Measurements from ENCODE around the gene APOA4. TPM values are rescaled to one million over a fixed set of nuclear protein-coding genes. Genes with fewer than 3 reads are reported as not detected.
A peak's percentile ranks its signal among the peaks of the same experiment; 100 is the strongest.

The APOA4 gene
- total and polyA plus RNA-seq, 2 of the 13 experiments (the other 11 are each of a cell fraction or from before 2014, with no cell fraction given) = 3.8 to 7.2 TPM

DNA sequence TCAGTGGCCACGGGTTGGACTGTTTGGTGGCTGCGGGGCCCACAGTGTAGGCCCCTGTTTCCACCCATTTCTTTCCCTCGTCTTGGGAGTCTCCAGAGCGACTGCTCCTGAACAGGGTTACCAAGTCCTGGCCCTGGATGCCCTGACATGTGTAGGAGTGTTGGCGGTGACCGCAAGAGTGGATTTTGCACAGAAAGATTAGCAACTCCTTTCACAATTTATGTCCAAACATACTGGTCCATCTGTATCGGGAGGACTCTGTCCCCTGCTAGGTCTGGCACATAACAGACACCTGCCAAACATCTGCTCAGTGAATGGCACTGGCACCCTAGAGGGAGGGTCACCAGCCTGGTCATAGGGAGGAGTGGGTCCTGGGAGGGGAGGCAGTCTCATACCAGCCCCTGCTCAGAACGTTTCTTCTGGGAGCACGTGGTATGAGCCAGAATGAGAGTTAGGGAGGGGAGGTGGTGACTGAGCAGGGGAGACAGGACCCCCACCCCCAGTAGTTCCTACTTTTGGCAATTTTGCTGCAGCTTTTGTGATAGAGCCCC lies 17.7 kb upstream of the APOA4 start (continued):
- no peak for TF ChIP-seq MAFG (CRISPR knock-in tag; IDR thresholded peaks at IDR 0.05)
- TF ChIP-seq DNMT1 (CRISPR knock-in tag; IDR thresholded peaks at IDR 0.05) = no peak
- peak; percentile 52; the same call in 1 of the 2 replicates for TF ChIP-seq PRDM10 (CRISPR knock-in tag; IDR thresholded peaks at IDR 0.05; ENCODE audit: low read depth)
- TF ChIP-seq TEAD3 (CRISPR knock-in tag; optimal IDR thresholded peaks at IDR 0.05; ENCODE audit: borderline replicate concordance) = peak; percentile 50
- 0 out of 2 replicates have a peak, but pooled peaks have one; percentile 12 for TF ChIP-seq ZMYM4 (CRISPR knock-in tag; IDR thresholded peaks at IDR 0.05)
- no peak for TF ChIP-seq ZNF749 (CRISPR knock-in tag; IDR thresholded peaks at IDR 0.05; ENCODE audit: borderline replicate concordance)
- TF ChIP-seq RNF2 (conservative IDR thresholded peaks at IDR 0.05; ENCODE audit: low read depth) = no peak
- TF ChIP-seq FOSL2 (CRISPR knock-in tag; IDR thresholded peaks at IDR 0.05) = no peak
- TF ChIP-seq EP300 (IDR thresholded peaks at IDR 0.05; ENCODE audit: low read depth in 2 of 2, low read length in 2 of 2) = peak; percentile 54 to 80; a peak in 2 of 4 replicates
- peak; percentile 78; the same call in 1 of the 2 replicates for TF ChIP-seq EP300 (CRISPR knock-in tag; IDR thresholded peaks at IDR 0.05; ENCODE audit: borderline replicate concordance)
- TF ChIP-seq, protein P1, sequence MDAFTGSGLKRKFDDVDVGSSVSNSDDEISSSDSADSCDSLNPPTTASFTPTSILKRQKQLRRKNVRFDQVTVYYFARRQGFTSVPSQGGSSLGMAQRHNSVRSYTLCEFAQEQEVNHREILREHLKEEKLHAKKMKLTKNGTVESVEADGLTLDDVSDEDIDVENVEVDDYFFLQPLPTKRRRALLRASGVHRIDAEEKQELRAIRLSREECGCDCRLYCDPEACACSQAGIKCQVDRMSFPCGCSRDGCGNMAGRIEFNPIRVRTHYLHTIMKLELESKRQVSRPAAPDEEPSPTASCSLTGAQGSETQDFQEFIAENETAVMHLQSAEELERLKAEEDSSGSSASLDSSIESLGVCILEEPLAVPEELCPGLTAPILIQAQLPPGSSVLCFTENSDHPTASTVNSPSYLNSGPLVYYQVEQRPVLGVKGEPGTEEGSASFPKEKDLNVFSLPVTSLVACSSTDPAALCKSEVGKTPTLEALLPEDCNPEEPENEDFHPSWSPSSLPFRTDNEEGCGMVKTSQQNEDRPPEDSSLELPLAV (CRISPR knock-in tag; conservative IDR thresholded peaks at IDR 0.05; ENCODE audit: low read depth) = no peak
- peak; percentile 28; the same call in 1 of the 2 replicates for TF ChIP-seq TARDBP (CRISPR knock-in tag; IDR thresholded peaks at IDR 0.05)
- 0 out of 2 replicates have a peak, but pooled peaks have one; percentile 9 for TF ChIP-seq ZNF230 (CRISPR knock-in tag; IDR thresholded peaks at IDR 0.05)
- no peak for TF ChIP-seq REL (CRISPR knock-in tag; conservative IDR thresholded peaks at IDR 0.05)
- no peak for TF ChIP-seq PBX2 (CRISPR knock-in tag; IDR thresholded peaks at IDR 0.05)
- TF ChIP-seq LBX2 (CRISPR knock-in tag; IDR thresholded peaks at IDR 0.05; ENCODE audit: borderline replicate concordance) = no peak
- no peak; the same call in 1 of the 2 replicates for TF ChIP-seq ZNF619 (CRISPR knock-in tag; IDR thresholded peaks at IDR 0.05)
- TF ChIP-seq CAMTA2 (CRISPR knock-in tag; IDR thresholded peaks at IDR 0.05; ENCODE audit: borderline replicate concordance) = no peak
- TF ChIP-seq SAP130 (CRISPR knock-in tag; IDR thresholded peaks at IDR 0.05; ENCODE audit: low read depth) = peak; percentile 55
- TF ChIP-seq CCDC6 (CRISPR knock-in tag; IDR thresholded peaks at IDR 0.05) = 0 out of 2 replicates have a peak, but pooled peaks have one; percentile 36
- no peak for TF ChIP-seq ZNF550 (CRISPR knock-in tag; IDR thresholded peaks at IDR 0.05; ENCODE audit: borderline replicate concordance)
- TF ChIP-seq ZMYM3 (CRISPR knock-in tag; IDR thresholded peaks at IDR 0.05) = peak; percentile 59; the same call in 1 of the 2 replicates
- peak; percentile 58 for TF ChIP-seq MED1 (CRISPR knock-in tag; IDR thresholded peaks at IDR 0.05)
- peak in 1 of 2 experiments; percentile 37; a peak in 1 of 4 replicates for TF ChIP-seq KLF16 (CRISPR knock-in tag; IDR thresholded peaks at IDR 0.05)
- no peak for TF ChIP-seq FOSL1 (CRISPR knock-in tag; IDR thresholded peaks at IDR 0.05; ENCODE audit: borderline replicate concordance)

All from HepG2 (cell line).